ENCODE results near the gene ATAD1. TPM values are rescaled to one million over a fixed set of nuclear protein-coding genes. Genes with fewer than 3 reads are reported as not detected.

The ATAD1 gene
- total RNA-seq, 1 experiment from 2014 or later = 48.6 TPM

DNA sequence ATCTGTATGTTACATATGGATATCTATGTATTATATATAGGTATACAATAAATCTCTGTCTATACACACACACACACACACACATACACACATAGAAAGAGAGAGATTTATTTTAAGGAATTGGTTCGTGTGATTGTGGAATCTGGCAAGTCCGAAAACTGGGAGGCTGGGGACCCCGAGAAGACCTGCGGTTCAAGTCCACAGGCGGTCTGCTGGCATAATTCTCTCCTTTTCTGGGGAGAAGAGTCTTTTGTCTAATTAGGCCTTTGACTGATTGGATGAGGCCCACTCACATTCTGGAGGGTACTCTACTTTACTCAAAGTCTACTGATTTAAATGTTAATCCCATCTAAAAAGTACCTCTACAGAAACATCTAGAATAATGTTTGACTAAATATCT lies 93.2 kb downstream of the ATAD1 start:
- ChIA-PET CTCF (no interaction called here), POLR2A (ENCODE audit: low non-redundant PET) (no interaction called here)
- Histone ChIP-seq H3K9me3 (ENCODE audit: low read depth, low read length, poor library complexity, severe bottlenecking) (no peaks in the 10 kb centered on the region), H3K27me3 (replicated peaks; ENCODE audit: insufficient read depth, low read depth, low read length, poor library complexity) (no peaks in the 10 kb centered on the region), H3K36me3 (ENCODE audit: insufficient read depth, low read length, poor library complexity, severe bottlenecking) (no peaks in the 10 kb centered on the region), H3K4me3 (ENCODE audit: low read depth, low read length, poor library complexity, severe bottlenecking) (no peak overlapping the region), H3K27ac (ENCODE audit: low read depth, low read length, poor library complexity, severe bottlenecking) (no peak overlapping the region), H3K4me1 (ENCODE audit: insufficient read depth, low read length, poor library complexity, severe bottlenecking) (no peaks in the 10 kb centered on the region)
- intact Hi-C loops (cut with micrococcal nuclease; ENCODE audit: unreplicated experiment) = no loop called here
- TF ChIP-seq EZH2 (IDR thresholded peaks at IDR 0.05; ENCODE audit: borderline replicate concordance, low read depth, low read length, poor library complexity, severe bottlenecking) = no peak
- TF ChIP-seq, protein P1, sequence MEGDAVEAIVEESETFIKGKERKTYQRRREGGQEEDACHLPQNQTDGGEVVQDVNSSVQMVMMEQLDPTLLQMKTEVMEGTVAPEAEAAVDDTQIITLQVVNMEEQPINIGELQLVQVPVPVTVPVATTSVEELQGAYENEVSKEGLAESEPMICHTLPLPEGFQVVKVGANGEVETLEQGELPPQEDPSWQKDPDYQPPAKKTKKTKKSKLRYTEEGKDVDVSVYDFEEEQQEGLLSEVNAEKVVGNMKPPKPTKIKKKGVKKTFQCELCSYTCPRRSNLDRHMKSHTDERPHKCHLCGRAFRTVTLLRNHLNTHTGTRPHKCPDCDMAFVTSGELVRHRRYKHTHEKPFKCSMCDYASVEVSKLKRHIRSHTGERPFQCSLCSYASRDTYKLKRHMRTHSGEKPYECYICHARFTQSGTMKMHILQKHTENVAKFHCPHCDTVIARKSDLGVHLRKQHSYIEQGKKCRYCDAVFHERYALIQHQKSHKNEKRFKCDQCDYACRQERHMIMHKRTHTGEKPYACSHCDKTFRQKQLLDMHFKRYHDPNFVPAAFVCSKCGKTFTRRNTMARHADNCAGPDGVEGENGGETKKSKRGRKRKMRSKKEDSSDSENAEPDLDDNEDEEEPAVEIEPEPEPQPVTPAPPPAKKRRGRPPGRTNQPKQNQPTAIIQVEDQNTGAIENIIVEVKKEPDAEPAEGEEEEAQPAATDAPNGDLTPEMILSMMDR (conservative IDR thresholded peaks at IDR 0.05; ENCODE audit: low read depth, low read length) = no peak
- BruUV-seq (replicated peaks) = no TSS peak
- no peak for DNase-seq (ENCODE audit: low spot score)

DNA sequence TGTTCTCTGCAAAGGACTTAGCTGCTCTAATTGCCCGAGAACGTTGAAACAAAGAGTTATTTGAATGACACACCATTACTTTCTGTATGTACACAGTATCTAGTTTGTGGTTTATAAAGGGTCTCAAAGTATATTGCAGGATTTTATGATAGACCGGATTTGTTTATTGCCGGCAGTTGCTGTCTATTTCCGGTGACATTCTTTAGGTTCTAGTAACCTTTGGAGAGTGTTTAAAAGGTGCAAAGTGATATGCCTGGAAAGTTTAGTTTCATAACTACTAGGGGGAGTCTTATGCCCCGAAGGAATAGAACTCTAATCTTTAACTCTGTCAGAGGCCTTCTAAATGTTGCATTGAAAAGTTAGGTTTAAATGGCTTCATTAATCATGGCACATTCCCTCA lies 94.5 kb downstream of the ATAD1 start:
- ChIA-PET CTCF (no interaction called here), POLR2A (ENCODE audit: low non-redundant PET) (no interaction called here)
- intact Hi-C loops (cut with micrococcal nuclease; ENCODE audit: unreplicated experiment) = no loop called here
- no peak overlapping the region for H3K27ac ChIP-seq (ENCODE audit: low read depth, low read length, poor library complexity, severe bottlenecking)
- no peaks in the 10 kb centered on the region for H3K27me3 ChIP-seq (replicated peaks; ENCODE audit: insufficient read depth, low read depth, low read length, poor library complexity)
- no TSS peak for BruUV-seq (replicated peaks)
- H3K4me3 ChIP-seq (ENCODE audit: low read depth, low read length, poor library complexity, severe bottlenecking) = no peak overlapping the region
- peak; percentile 29 for DNase-seq (ENCODE audit: low spot score)
- H3K36me3 ChIP-seq (ENCODE audit: insufficient read depth, low read length, poor library complexity, severe bottlenecking) = no peaks in the 10 kb centered on the region
- no peaks in the 10 kb centered on the region for H3K9me3 ChIP-seq (ENCODE audit: low read depth, low read length, poor library complexity, severe bottlenecking)
- TF ChIP-seq EZH2 (IDR thresholded peaks at IDR 0.05; ENCODE audit: borderline replicate concordance, low read depth, low read length, poor library complexity, severe bottlenecking) = no peak
- TF ChIP-seq, protein P1 (conservative IDR thresholded peaks at IDR 0.05; ENCODE audit: low read depth, low read length) = no peak
- no peaks in the 10 kb centered on the region for H3K4me1 ChIP-seq (ENCODE audit: insufficient read depth, low read length, poor library complexity, severe bottlenecking)

DNA sequence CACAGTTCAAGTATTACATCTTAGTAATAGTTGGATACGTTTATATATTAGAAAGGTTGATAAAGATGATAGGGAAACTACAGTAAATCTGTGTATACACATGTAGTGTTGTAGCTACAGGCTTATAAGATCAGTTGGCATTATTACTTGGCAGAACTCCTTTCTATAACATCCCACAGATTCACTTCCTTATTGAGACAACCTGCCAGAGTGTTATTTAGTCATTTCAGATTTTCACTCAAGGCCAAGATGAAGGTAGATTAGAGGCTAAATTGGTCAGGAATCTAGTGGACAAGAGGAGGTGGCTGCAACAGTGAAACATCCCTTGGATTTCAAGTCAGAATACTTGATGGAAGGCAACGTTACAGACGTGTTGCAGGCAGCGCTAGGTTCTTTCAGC lies 95.3 kb downstream of the ATAD1 start:
- no peak for DNase-seq (ENCODE audit: low spot score)
- no peak overlapping the region for H3K27ac ChIP-seq (ENCODE audit: low read depth, low read length, poor library complexity, severe bottlenecking)
- TF ChIP-seq EZH2 (IDR thresholded peaks at IDR 0.05; ENCODE audit: borderline replicate concordance, low read depth, low read length, poor library complexity, severe bottlenecking) = no peak
- TF ChIP-seq, protein P1 (conservative IDR thresholded peaks at IDR 0.05; ENCODE audit: low read depth, low read length) = no peak
- no peaks in the 10 kb centered on the region for H3K27me3 ChIP-seq (replicated peaks; ENCODE audit: insufficient read depth, low read depth, low read length, poor library complexity)
- no peak overlapping the region for H3K4me3 ChIP-seq (ENCODE audit: low read depth, low read length, poor library complexity, severe bottlenecking)
- no peaks in the 10 kb centered on the region for H3K9me3 ChIP-seq (ENCODE audit: low read depth, low read length, poor library complexity, severe bottlenecking)
- no TSS peak for BruUV-seq (replicated peaks)
- POLR2A ChIA-PET (ENCODE audit: low non-redundant PET) = no interaction called here
- H3K36me3 ChIP-seq (ENCODE audit: insufficient read depth, low read length, poor library complexity, severe bottlenecking) = no peaks in the 10 kb centered on the region
- CTCF ChIA-PET = no interaction called here
- no peaks in the 10 kb centered on the region for H3K4me1 ChIP-seq (ENCODE audit: insufficient read depth, low read length, poor library complexity, severe bottlenecking)
- intact Hi-C loops (cut with micrococcal nuclease; ENCODE audit: unreplicated experiment) = no loop called here
